ENCODE results near the gene RAB7A.

DNA sequence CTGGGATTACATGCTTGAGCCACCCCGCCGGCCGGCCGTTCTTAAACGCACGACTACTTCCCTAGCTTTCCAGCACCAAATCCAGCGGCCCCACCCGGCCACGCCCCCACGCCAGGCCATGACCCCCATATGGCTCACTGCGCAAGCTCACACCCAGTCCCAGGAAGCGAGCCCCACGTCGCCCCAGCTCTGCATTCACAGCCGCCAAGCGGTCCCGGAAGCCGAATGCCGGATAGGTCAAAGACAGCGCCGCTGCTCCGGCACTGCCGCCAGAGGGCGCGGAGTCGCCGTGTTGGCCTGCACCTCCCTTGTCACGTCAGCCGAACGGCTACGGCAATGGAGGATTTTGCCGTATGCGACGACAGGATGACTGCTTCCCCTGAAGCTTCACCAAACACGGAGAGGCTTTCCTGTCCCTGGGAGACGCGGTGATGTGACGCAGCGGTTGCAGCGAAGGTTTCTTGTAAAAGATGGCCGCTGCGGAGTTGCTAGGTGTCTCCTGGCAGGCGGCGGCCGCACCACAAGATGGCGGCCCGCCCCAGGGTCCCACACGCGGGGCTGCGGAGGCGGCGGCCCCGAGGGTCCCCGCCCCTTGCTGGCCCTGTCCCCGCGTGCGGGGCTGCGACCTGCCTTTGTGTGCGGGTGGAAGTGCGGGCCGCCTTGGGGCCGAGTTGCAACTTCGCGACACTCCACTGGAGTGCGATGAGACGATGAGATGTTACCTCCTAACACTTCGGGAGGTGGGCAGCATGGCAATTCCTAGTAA is 45.2 kb upstream of the RAB7A start:
- no peak for TF ChIP-seq EZH2 (IDR thresholded peaks at IDR 0.05; ENCODE audit: borderline replicate concordance, insufficient read depth, low read depth, low read length, poor library complexity, severe bottlenecking)
- TF ChIP-seq, protein P1, sequence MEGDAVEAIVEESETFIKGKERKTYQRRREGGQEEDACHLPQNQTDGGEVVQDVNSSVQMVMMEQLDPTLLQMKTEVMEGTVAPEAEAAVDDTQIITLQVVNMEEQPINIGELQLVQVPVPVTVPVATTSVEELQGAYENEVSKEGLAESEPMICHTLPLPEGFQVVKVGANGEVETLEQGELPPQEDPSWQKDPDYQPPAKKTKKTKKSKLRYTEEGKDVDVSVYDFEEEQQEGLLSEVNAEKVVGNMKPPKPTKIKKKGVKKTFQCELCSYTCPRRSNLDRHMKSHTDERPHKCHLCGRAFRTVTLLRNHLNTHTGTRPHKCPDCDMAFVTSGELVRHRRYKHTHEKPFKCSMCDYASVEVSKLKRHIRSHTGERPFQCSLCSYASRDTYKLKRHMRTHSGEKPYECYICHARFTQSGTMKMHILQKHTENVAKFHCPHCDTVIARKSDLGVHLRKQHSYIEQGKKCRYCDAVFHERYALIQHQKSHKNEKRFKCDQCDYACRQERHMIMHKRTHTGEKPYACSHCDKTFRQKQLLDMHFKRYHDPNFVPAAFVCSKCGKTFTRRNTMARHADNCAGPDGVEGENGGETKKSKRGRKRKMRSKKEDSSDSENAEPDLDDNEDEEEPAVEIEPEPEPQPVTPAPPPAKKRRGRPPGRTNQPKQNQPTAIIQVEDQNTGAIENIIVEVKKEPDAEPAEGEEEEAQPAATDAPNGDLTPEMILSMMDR (IDR thresholded peaks at IDR 0.05): peak; percentile 94

Measured in B cell (primary cell).